ENCODE measurements around the gene MANBA.

DNA sequence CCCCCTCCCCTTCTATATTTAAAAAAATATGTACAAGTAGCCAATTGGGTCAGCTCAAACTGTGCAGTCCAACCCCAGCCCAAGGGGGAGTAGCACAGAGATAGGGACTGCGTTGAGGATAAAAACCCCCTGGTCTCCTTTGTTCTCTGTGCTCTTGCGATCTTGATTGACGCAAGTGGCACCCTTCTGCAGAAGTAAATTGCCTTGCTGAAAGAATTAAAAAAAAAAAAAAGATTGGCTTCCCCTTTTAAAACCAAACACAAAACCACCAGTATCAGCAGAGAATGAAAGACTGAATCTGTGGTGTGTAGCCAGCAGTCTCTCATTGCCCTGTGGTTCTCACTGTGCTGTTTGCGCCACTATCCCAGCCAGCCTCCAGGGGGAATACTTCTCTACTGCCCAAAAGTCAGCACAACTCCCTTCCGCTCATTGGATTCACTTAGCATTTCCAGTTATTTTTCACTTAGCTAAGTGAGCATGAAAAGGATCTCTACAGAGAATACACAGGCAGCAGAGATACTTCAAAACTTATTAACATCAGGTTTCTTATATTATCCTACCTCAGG is 29.7 kb downstream of the MANBA start:
- TF ChIP-seq CTCF (conservative IDR thresholded peaks at IDR 0.05), result peak; percentile 24
- no peak for TF ChIP-seq ZFX (IDR thresholded peaks at IDR 0.05)
